HepG2 (cell line): ENCODE data around the gene PARN. TPM values are rescaled to one million over a fixed set of nuclear protein-coding genes. Genes with fewer than 3 reads are reported as not detected.

Experiments
- BCL6 ChIP-seq: IDR thresholded peaks from 2 replicates; pipeline ENCODE4 v1.6.1; 2016; ENCODE audit warnings: missing genetic modification reagents, missing compliant biosample characterization
- ETV6 ChIP-seq: sonication (generic); formaldehyde crosslinking; conservative IDR thresholded peaks from 2 replicates; pipeline ENCODE4 v1.4.0; 2020; ENCODE audit warnings: missing genetic modification reagents
- HNF4A ChIP-seq: sonication (generic); formaldehyde crosslinking; IDR thresholded peaks from 2 replicates; pipeline ENCODE4 v1.4.0; 2020; ENCODE audit warnings: missing genetic modification reagents
- KAT8 ChIP-seq: IDR thresholded peaks from 2 replicates; pipeline ENCODE4 v1.6.1; 2016; ENCODE audit warnings: missing genetic modification reagents, missing compliant biosample characterization
- ZFY ChIP-seq: sonication (generic); formaldehyde crosslinking; IDR thresholded peaks from 2 replicates; pipeline ENCODE4 v1.4.0; 2020; ENCODE audit warnings: missing genetic modification reagents
- polyA plus RNA-seq, 8 experiments: library from polyadenylated mRNA; depleted of rRNA in 3 of 8; stranded (reverse) in 7 of 8; unstranded in 1 of 8; fragments of >200 nt; fragmentation: Illumina TruSeq in 4 of 8; extraction: Trizol in 4 of 8; gene quantifications; 2 replicates each; pipeline versions ENCODE4 v1.2.1 to v1.2.3, GENCODE V29; 2011 to 2016; ENCODE audit warnings: low read depth in 4 of 8, missing spikeins in 1 of 8, mixed read lengths in 1 of 8; ENCODE audit not compliant: insufficient read depth in 1 of 8
- total RNA-seq, 5 experiments: library from RNA; depleted of rRNA; stranded (reverse); fragments of >200 nt; fragmentation: Illumina TruSeq; extraction: Trizol; gene quantifications; 2 replicates each; pipeline ENCODE4 v1.2.3, GENCODE V29; 2016; ENCODE audit warnings: low read depth in 1 of 5
- TF ChIP-seq, protein P1 (sequence below): sonication (generic); formaldehyde crosslinking; IDR thresholded peaks from 2 replicates; pipeline ENCODE4 v1.5.1; 2020; ENCODE audit warnings: mild to moderate bottlenecking, missing genetic modification reagents, borderline replicate concordance
- TF ChIP-seq, protein P2 (sequence below): sonication (generic); formaldehyde crosslinking; IDR thresholded peaks from 2 replicates; pipeline ENCODE4 v1.4.0; 2020; ENCODE audit warnings: mild to moderate bottlenecking, missing genetic modification reagents
- TF ChIP-seq, protein P3 (sequence below): IDR thresholded peaks from 2 replicates; pipeline ENCODE4 v1.6.1; 2016; ENCODE audit warnings: low read depth, missing genetic modification reagents, missing compliant biosample characterization
- TF ChIP-seq, protein P4 (sequence below): IDR thresholded peaks from 2 replicates; pipeline ENCODE4 v1.6.1; 2016

The PARN gene
- total and polyA plus RNA-seq, 2 of the 13 experiments (the other 11 are each of a cell fraction or from before 2014, with no cell fraction given), result 13.3 to 47.6 TPM

DNA sequence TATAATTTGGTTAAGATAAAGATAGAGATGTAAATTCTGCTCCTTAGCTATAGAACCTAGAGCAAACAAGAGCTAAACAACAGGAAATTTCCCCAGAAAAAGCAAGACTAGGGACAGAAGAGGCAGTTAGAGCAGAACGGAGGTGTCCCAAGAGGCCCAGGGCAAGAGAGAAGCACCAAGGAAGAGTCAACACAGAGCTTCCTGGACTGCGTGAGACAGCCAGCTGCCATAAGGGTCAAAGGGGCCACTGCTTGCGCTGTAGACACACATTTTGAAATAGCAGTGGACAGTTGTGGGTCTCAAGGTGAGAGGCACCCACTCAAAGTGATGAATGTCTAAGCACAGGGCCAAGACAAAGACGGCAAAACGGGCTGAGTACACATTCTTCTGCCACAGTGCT lies 156.6 kb downstream of the PARN start (continued):
- TF ChIP-seq, protein P1, sequence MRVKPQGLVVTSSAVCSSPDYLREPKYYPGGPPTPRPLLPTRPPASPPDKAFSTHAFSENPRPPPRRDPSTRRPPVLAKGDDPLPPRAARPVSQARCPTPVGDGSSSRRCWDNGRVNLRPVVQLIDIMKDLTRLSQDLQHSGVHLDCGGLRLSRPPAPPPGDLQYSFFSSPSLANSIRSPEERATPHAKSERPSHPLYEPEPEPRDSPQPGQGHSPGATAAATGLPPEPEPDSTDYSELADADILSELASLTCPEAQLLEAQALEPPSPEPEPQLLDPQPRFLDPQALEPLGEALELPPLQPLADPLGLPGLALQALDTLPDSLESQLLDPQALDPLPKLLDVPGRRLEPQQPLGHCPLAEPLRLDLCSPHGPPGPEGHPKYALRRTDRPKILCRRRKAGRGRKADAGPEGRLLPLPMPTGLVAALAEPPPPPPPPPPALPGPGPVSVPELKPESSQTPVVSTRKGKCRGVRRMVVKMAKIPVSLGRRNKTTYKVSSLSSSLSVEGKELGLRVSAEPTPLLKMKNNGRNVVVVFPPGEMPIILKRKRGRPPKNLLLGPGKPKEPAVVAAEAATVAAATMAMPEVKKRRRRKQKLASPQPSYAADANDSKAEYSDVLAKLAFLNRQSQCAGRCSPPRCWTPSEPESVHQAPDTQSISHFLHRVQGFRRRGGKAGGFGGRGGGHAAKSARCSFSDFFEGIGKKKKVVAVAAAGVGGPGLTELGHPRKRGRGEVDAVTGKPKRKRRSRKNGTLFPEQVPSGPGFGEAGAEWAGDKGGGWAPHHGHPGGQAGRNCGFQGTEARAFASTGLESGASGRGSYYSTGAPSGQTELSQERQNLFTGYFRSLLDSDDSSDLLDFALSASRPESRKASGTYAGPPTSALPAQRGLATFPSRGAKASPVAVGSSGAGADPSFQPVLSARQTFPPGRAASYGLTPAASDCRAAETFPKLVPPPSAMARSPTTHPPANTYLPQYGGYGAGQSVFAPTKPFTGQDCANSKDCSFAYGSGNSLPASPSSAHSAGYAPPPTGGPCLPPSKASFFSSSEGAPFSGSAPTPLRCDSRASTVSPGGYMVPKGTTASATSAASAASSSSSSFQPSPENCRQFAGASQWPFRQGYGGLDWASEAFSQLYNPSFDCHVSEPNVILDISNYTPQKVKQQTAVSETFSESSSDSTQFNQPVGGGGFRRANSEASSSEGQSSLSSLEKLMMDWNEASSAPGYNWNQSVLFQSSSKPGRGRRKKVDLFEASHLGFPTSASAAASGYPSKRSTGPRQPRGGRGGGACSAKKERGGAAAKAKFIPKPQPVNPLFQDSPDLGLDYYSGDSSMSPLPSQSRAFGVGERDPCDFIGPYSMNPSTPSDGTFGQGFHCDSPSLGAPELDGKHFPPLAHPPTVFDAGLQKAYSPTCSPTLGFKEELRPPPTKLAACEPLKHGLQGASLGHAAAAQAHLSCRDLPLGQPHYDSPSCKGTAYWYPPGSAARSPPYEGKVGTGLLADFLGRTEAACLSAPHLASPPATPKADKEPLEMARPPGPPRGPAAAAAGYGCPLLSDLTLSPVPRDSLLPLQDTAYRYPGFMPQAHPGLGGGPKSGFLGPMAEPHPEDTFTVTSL (CRISPR knock-in tag), result peak; percentile 63; the same call in 1 of the 2 replicates
- TF ChIP-seq, protein P2, sequence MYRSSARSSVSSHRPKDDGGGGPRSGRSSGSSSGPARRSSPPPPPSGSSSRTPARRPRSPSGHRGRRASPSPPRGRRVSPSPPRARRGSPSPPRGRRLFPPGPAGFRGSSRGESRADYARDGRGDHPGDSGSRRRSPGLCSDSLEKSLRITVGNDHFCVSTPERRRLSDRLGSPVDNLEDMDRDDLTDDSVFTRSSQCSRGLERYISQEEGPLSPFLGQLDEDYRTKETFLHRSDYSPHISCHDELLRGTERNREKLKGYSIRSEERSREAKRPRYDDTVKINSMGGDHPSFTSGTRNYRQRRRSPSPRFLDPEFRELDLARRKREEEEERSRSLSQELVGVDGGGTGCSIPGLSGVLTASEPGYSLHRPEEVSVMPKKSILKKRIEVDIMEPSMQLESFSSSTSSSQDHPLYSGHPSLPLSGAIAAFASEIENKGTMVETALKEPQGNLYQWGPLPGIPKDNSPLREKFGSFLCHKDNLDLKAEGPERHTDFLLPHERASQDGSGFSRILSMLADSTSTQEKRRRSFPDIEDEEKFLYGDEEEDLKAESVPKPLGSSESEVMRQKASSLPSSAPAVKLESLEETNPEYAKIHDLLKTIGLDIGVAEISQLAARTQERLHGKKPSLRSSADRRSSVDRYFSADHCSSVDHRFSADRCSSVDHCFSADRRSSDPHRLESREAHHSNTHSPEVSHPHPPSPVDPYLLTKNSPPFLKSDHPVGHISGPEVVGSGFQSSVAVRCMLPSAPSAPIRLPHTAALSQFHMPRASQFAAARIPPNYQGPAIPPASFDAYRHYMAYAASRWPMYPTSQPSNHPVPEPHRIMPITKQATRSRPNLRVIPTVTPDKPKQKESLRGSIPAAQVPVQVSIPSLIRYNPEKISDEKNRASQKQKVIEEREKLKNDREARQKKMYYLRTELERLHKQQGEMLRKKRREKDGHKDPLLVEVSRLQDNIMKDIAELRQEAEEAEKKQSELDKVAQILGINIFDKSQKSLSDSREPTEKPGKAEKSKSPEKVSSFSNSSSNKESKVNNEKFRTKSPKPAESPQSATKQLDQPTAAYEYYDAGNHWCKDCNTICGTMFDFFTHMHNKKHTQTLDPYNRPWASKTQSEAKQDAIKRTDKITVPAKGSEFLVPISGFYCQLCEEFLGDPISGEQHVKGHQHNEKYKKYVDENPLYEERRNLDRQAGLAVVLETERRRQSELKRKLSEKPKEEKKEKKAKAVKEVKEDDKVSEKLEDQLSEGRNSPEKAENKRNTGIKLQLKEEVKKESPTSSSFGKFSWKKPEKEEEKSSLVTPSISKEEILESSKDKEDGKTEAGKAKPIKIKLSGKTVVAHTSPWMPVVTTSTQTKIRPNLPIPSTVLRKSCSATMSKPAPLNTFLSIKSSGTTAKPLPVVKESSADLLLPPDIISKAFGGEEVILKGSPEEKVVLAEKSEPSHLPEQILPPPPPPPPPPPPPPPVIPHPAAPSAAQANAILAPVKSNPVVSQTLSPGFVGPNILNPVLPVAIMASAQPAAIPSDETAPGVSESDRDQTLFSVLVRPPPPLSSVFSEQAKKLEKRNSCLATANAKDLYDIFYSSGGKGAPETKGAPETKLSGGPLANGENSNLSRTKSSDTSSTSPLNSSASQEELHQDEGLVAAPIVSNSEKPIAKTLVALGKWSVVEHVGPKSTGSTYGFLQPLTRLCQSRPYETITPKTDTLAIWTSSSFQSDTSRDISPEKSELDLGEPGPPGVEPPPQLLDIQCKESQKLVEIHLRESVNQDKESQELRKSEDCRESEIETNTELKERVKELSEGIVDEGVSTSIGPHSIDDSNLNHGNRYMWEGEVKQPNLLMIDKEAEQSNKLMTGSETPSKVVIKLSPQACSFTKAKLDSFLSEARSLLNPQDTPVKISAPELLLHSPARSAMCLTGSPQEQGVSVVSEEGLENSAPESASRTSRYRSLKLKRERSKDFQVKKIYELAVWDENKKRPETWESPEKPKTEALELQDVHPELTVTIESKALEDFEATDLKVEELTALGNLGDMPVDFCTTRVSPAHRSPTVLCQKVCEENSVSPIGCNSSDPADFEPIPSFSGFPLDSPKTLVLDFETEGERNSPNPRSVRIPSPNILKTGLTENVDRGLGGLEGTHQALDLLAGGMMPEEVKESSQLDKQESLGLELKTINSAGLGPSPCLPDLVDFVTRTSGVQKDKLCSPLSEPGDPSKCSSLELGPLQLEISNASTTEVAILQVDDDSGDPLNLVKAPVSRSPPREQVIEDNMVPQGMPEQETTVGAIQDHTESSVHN, result no peak
- TF ChIP-seq BCL6 (CRISPR knock-in tag) (peak; percentile 91), HNF4A (CRISPR knock-in tag) (peak; percentile 70), KAT8 (0 out of 2 replicates have a peak, but pooled peaks have one; percentile 31), ZFY (peak; percentile 29; the same call in 1 of the 2 replicates), ETV6 (CRISPR knock-in tag) (no peak; the same call in 1 of the 2 replicates)
- TF ChIP-seq, protein P3, sequence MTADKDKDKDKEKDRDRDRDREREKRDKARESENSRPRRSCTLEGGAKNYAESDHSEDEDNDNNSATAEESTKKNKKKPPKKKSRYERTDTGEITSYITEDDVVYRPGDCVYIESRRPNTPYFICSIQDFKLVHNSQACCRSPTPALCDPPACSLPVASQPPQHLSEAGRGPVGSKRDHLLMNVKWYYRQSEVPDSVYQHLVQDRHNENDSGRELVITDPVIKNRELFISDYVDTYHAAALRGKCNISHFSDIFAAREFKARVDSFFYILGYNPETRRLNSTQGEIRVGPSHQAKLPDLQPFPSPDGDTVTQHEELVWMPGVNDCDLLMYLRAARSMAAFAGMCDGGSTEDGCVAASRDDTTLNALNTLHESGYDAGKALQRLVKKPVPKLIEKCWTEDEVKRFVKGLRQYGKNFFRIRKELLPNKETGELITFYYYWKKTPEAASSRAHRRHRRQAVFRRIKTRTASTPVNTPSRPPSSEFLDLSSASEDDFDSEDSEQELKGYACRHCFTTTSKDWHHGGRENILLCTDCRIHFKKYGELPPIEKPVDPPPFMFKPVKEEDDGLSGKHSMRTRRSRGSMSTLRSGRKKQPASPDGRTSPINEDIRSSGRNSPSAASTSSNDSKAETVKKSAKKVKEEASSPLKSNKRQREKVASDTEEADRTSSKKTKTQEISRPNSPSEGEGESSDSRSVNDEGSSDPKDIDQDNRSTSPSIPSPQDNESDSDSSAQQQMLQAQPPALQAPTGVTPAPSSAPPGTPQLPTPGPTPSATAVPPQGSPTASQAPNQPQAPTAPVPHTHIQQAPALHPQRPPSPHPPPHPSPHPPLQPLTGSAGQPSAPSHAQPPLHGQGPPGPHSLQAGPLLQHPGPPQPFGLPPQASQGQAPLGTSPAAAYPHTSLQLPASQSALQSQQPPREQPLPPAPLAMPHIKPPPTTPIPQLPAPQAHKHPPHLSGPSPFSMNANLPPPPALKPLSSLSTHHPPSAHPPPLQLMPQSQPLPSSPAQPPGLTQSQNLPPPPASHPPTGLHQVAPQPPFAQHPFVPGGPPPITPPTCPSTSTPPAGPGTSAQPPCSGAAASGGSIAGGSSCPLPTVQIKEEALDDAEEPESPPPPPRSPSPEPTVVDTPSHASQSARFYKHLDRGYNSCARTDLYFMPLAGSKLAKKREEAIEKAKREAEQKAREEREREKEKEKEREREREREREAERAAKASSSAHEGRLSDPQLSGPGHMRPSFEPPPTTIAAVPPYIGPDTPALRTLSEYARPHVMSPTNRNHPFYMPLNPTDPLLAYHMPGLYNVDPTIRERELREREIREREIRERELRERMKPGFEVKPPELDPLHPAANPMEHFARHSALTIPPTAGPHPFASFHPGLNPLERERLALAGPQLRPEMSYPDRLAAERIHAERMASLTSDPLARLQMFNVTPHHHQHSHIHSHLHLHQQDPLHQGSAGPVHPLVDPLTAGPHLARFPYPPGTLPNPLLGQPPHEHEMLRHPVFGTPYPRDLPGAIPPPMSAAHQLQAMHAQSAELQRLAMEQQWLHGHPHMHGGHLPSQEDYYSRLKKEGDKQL (CRISPR knock-in tag), result peak; percentile 34; the same call in 1 of the 2 replicates
- TF ChIP-seq, protein P4, sequence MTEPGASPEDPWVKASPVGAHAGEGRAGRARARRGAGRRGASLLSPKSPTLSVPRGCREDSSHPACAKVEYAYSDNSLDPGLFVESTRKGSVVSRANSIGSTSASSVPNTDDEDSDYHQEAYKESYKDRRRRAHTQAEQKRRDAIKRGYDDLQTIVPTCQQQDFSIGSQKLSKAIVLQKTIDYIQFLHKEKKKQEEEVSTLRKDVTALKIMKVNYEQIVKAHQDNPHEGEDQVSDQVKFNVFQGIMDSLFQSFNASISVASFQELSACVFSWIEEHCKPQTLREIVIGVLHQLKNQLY (CRISPR knock-in tag), result no peak
